GM18498 (cell line): ENCODE data around the gene FOXP1.

Experiments used
- ATAC-seq: cut with Tn5 transposase; IDR thresholded peaks from one replicate; pipeline ENCODE4 v1.9.1; 2021; ENCODE audit warnings: mild to moderate bottlenecking, moderate library complexity; ENCODE audit not compliant: unreplicated experiment

Gene FOXP1

DNA sequence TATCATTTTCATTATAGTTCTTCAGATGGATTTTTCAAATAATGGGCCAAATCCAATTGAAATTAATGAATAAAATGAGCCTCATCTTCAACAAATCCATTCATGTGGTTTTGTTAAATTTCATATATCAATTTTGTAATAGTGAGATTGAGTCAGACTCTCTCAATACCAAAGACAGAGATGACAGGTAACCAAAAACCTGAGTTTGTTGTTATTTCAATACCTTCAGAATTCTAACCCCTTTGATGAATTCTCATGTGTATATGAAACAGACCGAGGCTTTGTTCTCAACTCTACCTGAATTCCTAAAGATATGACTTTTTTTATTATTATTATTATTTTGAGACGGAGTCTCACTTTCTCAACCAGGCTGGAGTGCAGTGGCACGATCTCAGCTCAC, 92.8 kb downstream of the FOXP1 start:
- ATAC-seq = no peak

DNA sequence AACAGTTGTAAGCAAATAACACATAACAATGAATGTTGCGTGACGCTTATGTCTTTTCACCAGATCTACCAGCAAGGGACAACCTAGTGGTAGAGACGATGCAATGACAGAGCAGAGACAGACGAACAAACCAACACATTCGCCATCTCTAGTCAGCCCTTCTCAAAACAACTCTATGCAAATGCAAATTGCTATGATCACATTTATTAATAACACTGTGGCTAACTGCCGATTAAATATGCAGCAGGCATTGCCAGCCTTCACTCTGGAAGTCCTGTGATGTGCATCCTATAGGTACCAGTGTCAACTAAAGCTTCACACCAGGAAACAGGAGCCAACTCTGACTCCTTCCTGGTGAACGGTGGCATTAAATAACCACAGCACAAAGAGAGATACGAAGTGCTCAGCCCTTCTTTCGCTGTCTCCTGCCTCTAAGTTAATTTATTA, 94.2 kb downstream of the FOXP1 start:
- no peak for ATAC-seq

DNA sequence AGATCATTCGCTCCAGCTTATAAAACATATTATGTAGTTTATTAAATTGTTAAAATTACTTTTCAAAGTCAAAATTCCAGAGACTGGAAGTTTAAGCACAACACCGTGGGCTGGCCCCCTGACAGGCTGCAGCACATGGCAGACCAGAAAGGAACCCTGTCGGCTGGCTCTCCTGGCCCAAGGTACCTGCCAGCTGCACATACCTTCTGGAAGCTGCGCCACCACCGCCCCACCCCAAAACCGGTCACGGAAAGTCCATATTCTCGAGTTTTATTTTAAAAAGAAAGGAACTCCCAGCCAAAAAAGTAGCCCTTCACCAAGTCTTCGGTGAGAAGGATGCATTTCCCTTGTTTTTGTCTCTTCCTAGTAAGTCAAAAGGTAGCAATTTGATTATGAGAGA, 94.6 kb downstream of the FOXP1 start:
- no peak for ATAC-seq

DNA sequence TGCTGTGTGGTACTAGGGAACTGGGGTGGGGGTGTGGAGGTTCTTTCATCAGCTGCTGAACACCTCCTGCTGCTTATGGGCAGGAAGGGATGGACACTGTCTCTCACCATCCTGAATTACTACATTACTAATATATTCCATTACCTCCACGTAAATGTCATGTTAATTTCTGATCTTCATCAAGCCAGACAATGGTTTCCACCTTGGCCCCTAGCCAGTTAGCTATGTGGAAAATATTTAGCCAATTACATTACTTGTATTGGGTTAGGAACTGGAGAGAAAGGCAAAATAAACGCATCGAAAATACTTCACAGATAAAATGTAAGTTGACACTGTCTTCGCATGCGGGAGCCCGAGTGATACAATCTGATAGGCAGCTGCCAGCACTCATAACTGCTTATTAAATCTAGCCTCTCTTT, 95.1 kb downstream of the FOXP1 start:
- ATAC-seq = no peak

DNA sequence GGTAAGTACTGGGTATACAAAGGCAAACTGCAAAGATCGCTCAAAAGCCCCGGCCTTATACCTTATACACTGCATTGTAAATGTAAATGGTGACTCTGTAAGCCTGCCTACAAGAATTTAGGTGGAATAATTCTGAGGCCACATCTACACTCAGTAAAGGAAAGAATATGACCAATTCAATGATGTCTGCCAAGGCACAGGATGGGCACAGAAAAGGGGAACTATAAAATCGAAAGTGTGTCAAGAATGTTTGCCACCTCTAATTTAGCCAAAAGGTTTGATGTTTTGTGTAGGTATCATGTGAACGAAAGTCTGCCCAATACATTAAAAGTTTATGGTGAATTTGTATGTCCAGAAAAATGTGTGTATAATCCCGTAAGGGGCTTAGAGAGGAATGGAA, 96.1 kb downstream of the FOXP1 start:
- no peak for ATAC-seq

DNA sequence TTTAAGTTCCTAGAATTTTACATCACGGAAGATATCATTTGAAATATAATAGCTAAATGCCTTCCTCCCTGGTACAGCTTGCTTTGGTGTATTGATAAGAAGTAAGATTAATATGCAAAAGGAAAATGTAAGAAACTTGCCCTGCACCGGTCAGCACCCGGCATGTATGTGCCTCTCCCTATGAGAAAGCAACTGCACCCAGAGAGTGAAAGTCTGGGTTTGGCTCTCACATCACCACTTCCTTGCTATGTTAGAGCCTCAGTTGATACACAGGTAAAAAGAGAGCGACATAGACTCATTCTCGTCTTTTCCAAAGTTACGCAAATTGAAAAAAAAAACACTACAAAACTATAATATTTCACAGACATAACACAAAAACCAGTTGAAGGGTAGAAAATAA, 96.7 kb downstream of the FOXP1 start:
- ATAC-seq = no peak

DNA sequence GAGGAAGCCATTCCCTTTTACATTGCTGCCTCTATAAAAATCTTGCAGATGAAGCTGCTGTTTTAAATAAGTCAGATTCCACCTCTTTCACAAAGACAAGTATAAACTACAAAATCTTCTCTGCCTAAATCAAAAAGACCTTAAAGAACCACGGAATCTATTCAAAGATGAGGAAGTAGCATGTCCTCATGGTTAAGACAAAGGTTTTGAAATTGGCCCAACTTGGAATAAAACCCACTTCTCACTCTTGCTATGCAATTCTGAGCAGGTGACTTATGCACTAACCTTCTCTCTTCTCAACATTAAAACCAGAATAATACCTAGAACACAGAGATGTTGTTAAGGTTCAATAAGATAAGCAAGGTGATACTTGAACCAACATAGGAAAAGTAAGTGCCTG, 97.6 kb downstream of the FOXP1 start:
- ATAC-seq = no peak

DNA sequence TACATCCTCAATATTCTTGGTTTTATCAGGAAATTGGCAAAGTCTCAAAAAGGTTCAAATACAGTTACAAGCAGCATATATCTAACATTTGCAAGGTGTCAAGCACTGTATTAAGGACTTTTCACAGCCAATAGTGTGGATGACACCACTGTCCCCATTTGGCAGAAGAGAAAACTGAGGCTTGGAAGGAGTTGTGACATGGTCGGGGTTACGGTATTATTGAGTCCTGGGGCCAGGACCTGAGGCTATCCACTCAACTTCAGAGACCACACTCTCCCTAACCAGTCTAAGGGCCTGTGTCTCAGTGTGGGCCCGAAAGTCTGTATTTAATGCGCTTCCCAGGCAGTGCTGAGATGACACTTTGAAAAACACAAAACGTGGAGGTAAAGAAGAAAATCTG, 99.1 kb downstream of the FOXP1 start:
- no peak for ATAC-seq

DNA sequence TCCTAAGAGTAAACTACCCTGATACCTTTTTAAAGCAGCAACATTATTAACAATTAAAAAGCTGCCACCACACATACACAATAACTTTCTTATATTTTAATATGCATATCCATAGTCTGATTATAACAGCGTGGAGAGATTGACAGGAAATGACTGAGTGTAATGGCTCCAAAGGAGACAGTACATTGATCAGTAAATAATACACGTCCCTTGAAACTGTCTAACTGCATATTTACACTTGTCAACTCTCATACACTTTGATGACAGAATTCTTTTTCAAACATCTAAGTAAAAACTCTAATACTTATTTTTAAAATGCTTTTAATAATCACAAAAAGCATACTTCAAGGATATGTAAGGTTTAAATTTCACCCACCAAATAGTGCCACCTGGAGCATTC, 99.5 kb downstream of the FOXP1 start:
- ATAC-seq = no peak

DNA sequence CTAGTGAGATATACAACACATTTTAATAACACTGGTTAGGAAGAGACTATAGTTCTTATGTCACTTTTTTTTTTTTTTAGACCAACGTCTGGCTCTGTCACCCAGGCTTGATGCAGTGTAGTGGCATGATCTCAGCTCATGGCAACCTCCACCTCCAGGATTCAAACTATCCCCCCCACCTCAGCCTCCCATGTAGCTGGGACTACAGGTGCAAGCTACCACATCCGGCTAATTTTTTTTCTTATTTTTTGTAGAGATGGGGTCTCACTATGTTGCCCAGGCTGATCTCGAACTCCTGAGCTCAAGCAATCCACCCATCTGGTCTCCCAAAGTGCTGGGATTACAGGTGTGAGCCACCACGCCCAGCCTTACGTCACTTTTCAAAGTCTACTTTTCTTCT, 100.8 kb downstream of the FOXP1 start:
- ATAC-seq = no peak

DNA sequence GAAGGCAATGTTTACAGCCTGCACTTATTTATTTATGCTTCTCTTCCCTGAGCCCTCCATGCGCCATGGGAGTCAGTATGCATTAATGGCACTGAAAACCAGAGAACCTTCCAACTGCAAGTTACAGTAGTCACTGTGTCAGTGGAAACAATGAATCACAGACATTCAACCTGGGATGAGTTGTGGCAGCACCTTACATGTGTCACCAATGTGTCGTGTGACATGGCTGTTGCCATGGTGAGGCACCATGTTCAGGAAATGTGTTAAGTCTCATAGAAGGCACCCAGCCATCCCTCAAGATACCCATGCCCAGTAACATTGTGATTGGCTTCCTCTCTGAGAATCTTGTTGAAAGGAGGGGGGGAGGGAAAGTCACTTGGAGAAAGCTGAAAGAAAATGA, 105.0 kb downstream of the FOXP1 start:
- ATAC-seq = no peak

DNA sequence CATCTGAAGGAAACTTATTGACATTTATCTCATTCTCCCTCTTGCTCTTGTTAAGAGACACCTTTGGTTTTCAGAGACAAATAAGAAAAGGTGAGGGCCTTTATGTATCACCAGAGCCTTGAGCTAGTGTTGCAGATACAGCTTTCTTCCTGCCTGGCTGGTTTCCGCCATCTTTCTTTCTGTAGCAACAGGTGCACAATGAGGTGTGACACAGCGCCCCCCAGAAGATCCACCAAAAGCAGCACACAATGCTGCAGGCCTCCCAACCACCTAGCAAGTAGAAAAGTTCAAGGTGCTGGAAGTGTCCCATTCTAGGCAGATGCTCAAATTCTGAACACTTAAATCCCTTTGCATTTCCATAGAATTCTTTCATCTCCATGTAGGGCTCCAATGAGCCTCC, 106.6 kb downstream of the FOXP1 start:
- no peak for ATAC-seq

DNA sequence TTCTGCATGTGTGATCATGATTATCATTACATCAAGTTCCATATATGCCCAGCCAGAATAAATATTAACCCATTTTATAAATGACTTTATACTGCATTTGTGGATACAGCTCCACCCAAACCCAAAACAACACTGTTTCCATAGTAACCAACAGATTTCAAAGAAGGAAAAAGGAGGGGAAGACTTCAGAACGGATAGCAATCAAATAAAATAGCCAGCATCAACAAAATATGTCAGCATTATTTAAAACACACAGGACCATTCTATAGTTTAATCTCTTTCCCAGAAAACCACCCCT, 114.4 kb downstream of the FOXP1 start:
- no peak for ATAC-seq

DNA sequence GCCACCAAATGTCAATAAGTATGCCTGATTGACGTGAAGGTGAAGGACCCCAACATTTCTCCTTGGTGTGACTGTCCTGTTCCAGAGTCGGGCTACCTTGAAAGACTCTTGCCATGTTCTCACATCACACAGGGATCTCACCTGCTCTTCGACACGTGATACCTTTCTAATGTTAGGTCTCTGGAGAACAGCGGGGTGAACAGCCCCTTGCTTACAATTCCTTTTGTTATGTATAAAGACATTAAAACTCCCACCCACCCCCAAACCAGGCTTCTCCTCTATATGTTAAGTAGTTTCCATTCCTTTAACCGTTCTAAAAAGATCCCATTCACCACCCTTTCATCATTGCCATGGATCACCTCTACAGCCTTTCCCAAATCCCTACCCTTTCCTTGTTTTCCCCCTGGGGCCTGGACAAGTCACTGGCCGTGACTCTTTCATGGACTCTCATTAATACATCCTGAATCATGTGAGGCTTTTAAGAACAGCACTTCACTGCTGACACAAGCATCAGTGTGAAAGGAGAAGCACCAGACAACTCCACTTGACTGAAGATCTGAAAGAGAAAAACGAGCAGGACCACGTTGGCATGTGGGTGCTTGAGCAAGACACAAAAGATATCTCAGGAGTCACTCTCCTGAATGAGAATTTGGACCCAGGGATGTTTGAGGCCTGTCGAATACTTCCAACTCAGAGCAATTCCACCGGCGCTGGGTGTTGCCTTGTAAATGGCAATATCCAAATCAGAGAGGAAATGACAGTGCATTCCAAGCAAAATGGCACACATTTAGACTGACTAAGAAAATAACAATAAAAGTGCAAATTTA, 115.0 kb downstream of the FOXP1 start:
- ATAC-seq = no peak

DNA sequence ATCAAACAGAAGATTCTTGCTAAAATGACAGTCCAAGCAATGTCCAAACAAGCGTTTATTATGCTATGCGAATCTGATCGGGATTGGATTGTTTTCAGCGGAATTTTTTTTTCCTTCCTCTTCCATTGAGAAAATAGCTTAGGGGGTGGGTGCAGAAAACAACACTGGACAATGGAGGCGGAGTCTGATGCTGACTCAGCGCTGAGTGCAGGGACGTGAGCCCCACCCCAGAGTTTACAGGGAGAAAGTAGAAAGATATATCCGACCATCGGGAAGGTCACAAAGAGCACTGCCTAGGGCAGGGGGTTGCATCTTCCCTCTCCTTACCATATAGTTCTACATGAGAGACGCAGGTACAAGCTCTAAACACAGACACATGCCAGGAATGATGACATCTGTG, 117.0 kb downstream of the FOXP1 start:
- no peak for ATAC-seq

DNA sequence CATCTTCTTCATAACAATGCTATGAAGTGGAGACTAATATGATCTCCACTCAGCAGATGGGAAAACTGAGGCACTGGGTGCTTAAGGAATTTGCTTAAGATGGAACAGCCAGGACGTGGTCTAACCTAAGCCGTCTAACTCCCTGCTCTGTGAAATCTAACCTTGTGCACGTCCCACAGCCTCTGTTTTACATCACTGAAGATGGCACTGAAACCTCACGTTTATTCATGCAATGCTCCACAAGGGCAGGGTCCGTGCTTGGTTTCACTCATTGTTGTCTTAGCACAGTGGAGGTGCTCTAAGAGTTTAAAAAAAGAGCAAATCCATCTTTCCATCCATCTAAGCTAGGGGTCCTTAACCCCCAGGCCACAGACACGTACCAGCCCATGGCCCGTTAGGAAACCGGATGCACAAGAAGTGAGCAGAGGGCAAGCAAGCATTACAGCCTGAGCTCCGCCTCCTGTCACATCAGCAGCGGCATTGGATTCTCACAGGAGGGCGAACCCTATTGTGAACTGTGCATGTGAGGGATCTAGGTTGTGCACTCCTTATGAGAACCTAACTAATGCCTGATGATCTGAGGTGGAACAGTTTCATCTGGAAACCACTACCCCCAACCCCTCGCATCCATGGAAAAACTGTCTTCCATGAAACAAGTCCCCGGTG, 118.0 kb downstream of the FOXP1 start:
- ATAC-seq = no peak

DNA sequence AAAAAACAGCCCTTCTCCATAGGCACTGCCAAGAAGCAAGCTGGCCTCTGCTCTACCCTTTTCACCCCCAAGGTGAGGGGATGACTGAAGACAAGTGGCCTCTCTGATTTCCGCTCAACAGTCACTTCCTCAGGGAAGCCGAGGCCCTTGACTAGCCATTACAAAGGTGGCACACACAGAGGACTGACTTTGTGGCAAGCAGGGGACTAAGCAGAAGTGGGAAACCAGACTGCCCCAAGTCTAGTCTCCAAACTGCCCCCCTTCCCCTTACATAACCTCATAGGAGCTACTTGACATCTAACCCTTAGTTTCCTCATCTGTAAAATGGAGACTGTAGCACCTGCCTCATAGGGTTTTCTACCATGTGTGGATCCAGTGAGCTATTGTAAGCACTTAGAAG, 118.9 kb downstream of the FOXP1 start:
- ATAC-seq = no peak

DNA sequence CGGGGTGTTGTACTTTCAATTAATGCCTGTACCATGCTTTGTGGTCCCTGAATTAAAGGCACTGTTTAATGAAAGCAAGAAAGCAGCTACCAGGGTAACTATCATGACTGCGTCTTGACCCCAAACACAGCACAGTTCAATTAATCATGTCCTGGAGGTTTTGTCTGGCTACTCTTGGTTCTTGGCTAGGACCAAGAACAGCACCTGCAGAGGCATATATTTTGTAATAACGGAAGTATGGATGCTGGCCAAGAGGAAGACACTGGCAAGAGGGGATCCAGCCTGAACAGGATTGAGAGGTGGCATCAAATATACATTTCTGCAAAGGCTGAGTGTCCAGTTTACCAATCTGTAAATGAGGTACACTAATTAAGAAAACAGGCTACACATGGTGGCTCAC, 119.9 kb downstream of the FOXP1 start:
- ATAC-seq = no peak

DNA sequence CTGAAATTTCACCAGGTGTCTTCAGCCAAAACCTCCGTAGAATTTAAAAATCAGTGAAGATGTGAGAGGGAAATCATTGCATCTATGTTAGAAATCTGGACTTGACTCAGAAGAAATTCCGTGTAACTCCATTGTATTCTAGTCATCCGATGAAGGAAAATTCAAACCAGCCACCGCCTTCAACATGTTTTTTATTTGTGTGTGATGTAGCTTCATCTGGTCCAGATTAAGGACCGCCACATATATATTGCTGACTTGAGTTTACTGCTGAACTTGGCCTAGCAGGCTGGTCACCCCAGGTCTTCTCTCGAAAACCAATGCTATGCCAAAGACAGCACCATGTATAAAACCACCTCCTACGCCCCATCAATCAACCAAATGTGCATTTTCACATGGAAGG, 120.9 kb downstream of the FOXP1 start:
- ATAC-seq = no peak

DNA sequence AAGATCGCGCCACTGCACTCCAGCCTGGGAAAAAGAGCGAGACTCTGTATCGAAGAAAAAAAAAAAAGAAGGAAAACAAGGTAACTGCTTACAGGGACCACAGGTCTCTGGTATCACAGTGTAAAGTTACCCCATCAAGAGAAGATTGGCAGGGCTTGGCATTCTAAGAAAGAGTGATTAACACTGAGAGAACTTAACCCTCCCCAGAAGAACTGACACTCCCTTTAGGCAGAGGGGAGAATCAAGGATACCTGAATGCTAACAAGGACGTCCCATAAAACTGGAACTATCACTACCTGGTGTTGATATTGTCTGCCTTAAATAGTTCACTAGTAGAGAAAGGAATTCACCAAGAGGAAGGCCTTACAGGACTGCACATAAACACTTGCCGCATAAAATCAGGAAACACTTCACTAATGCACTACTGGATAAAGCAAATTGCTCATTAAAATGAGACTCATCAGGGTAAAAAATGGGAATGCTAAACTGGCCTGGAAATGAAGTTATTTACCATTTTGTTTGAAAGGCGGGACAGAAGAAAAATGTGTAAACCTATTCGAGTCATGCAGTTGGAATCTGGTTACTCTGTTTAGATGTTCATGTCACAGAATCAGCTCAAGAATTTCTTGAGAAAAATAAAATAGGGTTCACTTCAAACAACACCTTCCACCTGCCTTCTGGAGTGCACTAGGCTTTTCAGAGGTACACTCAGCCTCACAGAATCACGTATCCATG, 121.6 kb downstream of the FOXP1 start:
- no peak for ATAC-seq

DNA sequence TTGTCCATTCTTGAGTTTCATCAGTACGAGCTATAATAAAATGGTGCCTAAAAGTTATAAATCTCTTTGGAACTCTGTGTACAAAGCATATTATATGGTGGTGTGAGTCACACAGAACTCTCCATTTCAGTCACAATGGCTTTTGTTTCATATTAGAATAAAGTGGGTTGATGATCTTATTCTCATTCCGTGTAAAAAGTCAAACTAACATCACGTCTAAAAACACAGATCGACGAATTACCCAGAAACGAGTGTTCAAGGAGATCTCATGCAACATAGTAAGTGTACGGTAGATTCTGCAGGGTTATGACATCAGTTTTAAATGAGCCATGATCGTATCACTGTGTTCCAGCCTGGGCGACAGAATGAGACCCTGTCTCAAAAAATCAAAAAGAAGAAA, 122.4 kb downstream of the FOXP1 start:
- ATAC-seq = no peak

DNA sequence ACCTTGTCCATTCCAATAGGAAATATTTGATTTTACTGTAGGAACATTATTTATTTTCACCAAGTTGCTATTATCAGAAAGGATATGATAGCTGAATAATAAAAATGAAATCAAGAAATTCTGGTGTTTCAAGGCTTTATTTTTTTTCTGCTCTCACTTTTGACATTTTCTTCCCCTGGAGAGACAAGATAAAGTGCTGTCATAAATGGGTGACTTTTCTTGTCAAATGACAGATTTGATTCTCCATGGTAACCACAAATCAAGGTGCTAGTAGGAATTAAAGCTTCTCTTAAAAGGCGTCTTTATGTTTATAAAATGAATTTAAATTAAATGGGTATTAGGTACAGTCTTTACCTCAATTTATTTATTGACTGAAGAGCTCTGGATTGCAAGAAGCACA, 124.6 kb downstream of the FOXP1 start:
- ATAC-seq = no peak
